HepG2 (cell line): ENCODE data around the gene PTPN5. TPM values are rescaled to one million over a fixed set of nuclear protein-coding genes. Genes with fewer than 3 reads are reported as not detected.

Experiments
- ATAC-seq: fragments of 200-7000 bp; cut with Tn5 transposase; 3 replicates; pipeline ENCODE4 v1.9.1; 2020; ENCODE audit warnings: mild to moderate bottlenecking, moderate library complexity
- BruUV-seq: library from RNA; stranded (reverse); fragments of 400-500 nt; replicated peaks from 2 replicates; lab custom pipeline; 2021; lab: Mats Ljungman, UMichigan
- CTCF ChIA-PET: fragments of 300-600 bp; formaldehyde crosslinking; extraction: SDS; loops from one replicate; lab custom pipeline; 2021; ENCODE audit warnings: low total read pairs, inconsistent platforms, low intra/inter-chr PET ratio; lab: Yijun Ruan, JAX
- POLR2A ChIA-PET: fragments of 350-600 bp; sonication (Branson Sonifier 250); formaldehyde crosslinking; loops from one replicate; lab custom pipeline; 2020; ENCODE audit warnings: antibody characterized with exemption, inconsistent platforms; lab: Yijun Ruan, JAX
- DNase-seq: peaks from one replicate; pipeline ENCODE4 v3.0.0-alpha.2; 2015; ENCODE audit warnings: low spot score
- FAIRE-seq: peaks from 3 replicates; lab custom pipeline; 2011; peaks lifted over from hg19 to GRCh38; lab: Jason Lieb, UNC
- H2AFZ ChIP-seq: one replicate; pipeline ENCODE4 v1.6.1; 2011; ENCODE audit warnings: low read length, inconsistent platforms
- H3K27ac ChIP-seq: fragments of 300-600 bp; 3 replicates; pipeline ENCODE4 v1.8.0; 2011; ENCODE audit warnings: mixed run types, mild to moderate bottlenecking, mixed read lengths, low read length, inconsistent platforms; ENCODE audit not compliant: insufficient read depth; ENCODE audit errors: extremely low read length
- H3K27me3 ChIP-seq, 2 experiments: fragments of 200-600 bp in 1 of 2; 2 replicates in 1 of 2; 3 replicates in 1 of 2; pipeline versions ENCODE4 v1.6.0 to v1.8.0; 2011; ENCODE audit warnings: low read length in 2 of 2, mild to moderate bottlenecking in 2 of 2, moderate library complexity in 2 of 2, inconsistent platforms in 1 of 2; ENCODE audit not compliant: insufficient read depth in 2 of 2, control insufficient read depth in 1 of 2
- H3K36me3 ChIP-seq, 2 experiments: fragments of 200-600 bp in 1 of 2; replicated peaks in 1 of 2; 2 replicates in 1 of 2; 3 replicates in 1 of 2; pipeline versions ENCODE4 v1.5.1 to v1.8.0; 2011; ENCODE audit warnings: low read length in 2 of 2, inconsistent platforms in 1 of 2; ENCODE audit not compliant: insufficient read depth in 2 of 2, control insufficient read depth in 1 of 2
- H3K4me1 ChIP-seq: 2 replicates; pipeline ENCODE4 v1.5.1; 2012; ENCODE audit warnings: low read length, inconsistent platforms; ENCODE audit not compliant: insufficient read depth
- H3K4me2 ChIP-seq: 2 replicates; pipeline ENCODE4 v1.6.0; 2011; ENCODE audit warnings: low read depth, low read length, inconsistent platforms
- H3K4me3 ChIP-seq, 3 experiments: fragments of 200-600 bp in 1 of 3; sonication (generic), shearing (Covaris generic) in 1 of 3; replicated peaks in 1 of 3; 2 replicates each; pipeline ENCODE4 v1.5.1; 2011 to 2016; ENCODE audit warnings: low read length in 3 of 3, inconsistent platforms in 2 of 3, low read depth in 2 of 3, mild to moderate bottlenecking in 2 of 3, control low read depth in 1 of 3, mixed read lengths in 1 of 3; ENCODE audit not compliant: insufficient read depth in 1 of 3
- H3K79me2 ChIP-seq: one replicate; pipeline ENCODE4 v1.6.1; 2011; ENCODE audit warnings: low read length, inconsistent platforms; ENCODE audit not compliant: insufficient read depth
- H3K9ac ChIP-seq: 2 replicates; pipeline ENCODE4 v1.6.0; 2011; ENCODE audit warnings: mild to moderate bottlenecking, low read depth, low read length, inconsistent platforms; ENCODE audit not compliant: insufficient read depth
- H3K9me3 ChIP-seq: 2 replicates; pipeline ENCODE4 v1.5.1; 2012; ENCODE audit warnings: mild to moderate bottlenecking, low read length
- H4K20me1 ChIP-seq: 2 replicates; pipeline ENCODE4 v1.6.0; 2011; ENCODE audit warnings: inconsistent platforms, mild to moderate bottlenecking, low read length, moderate library complexity; ENCODE audit not compliant: insufficient read depth
- BCLAF1 ChIP-seq: fragments of 450-650 bp; IDR thresholded peaks from 2 replicates; pipeline ENCODE4 v1.6.1; 2017; ENCODE audit warnings: mild to moderate bottlenecking
- DPF2 ChIP-seq: sonication (generic); formaldehyde crosslinking; IDR thresholded peaks from 2 replicates; pipeline ENCODE4 v1.4.0; 2020; ENCODE audit warnings: mild to moderate bottlenecking, low read depth, missing genetic modification reagents, borderline replicate concordance
- HNF1A ChIP-seq, 2 experiments: sonication (generic) in 1 of 2; formaldehyde crosslinking in 1 of 2; IDR thresholded peaks; 2 replicates each; pipeline versions ENCODE4 v1.4.0 to v1.6.1; 2016 to 2020; ENCODE audit warnings: borderline replicate concordance in 1 of 2, low read depth in 1 of 2, mild to moderate bottlenecking in 1 of 2, missing genetic modification reagents in 1 of 2
- JUNB ChIP-seq: sonication (generic); formaldehyde crosslinking; IDR thresholded peaks from 2 replicates; pipeline ENCODE4 v1.8.0; 2022; ENCODE audit warnings: missing genetic modification reagents, mild to moderate bottlenecking, borderline replicate concordance
- POLR2A ChIP-seq, 2 experiments: IDR thresholded peaks; 2 replicates each; pipeline ENCODE4 v1.6.1; 2011; ENCODE audit warnings: low read depth in 2 of 2, low read length in 2 of 2, mild to moderate bottlenecking in 1 of 2, moderate library complexity in 1 of 2; ENCODE audit not compliant: insufficient read depth in 1 of 2
- RBM22 ChIP-seq: fragments of 200-400 bp; formaldehyde crosslinking; optimal IDR thresholded peaks from 2 replicates; pipeline ENCODE3; 2017; ENCODE audit warnings: mild to moderate bottlenecking, low read length, moderate library complexity
- TSC22D2 ChIP-seq: sonication (generic); formaldehyde crosslinking; IDR thresholded peaks from 2 replicates; pipeline ENCODE4 v1.5.1; 2020; ENCODE audit warnings: missing genetic modification reagents, mild to moderate bottlenecking, borderline replicate concordance
- ZC3H13 ChIP-seq: sonication (generic); formaldehyde crosslinking; IDR thresholded peaks from 2 replicates; pipeline ENCODE4 v1.8.1; 2023; ENCODE audit warnings: mild to moderate bottlenecking, missing genetic modification reagents, moderate library complexity
- ZFP62 ChIP-seq: sonication (generic); formaldehyde crosslinking; IDR thresholded peaks from 2 replicates; pipeline ENCODE4 v1.4.0; 2020; ENCODE audit warnings: missing genetic modification reagents
- ZMYM3 ChIP-seq: sonication (generic); formaldehyde crosslinking; IDR thresholded peaks from 2 replicates; pipeline ENCODE4 v1.5.1; 2020; ENCODE audit warnings: mild to moderate bottlenecking, missing genetic modification reagents
- ZNF44 ChIP-seq: sonication (generic); formaldehyde crosslinking; IDR thresholded peaks from 2 replicates; pipeline ENCODE4 v1.5.1; 2020; ENCODE audit warnings: mild to moderate bottlenecking, missing genetic modification reagents
- ZNF512 ChIP-seq: sonication (generic); formaldehyde crosslinking; IDR thresholded peaks from 2 replicates; pipeline ENCODE4 v1.4.0; 2020; ENCODE audit warnings: mild to moderate bottlenecking, missing genetic modification reagents
- ZNF674 ChIP-seq: sonication (generic); formaldehyde crosslinking; IDR thresholded peaks from 2 replicates; pipeline ENCODE4 v1.5.0; 2020; ENCODE audit warnings: low read depth, mild to moderate bottlenecking, missing genetic modification reagents
- ZNF740 ChIP-seq: sonication (generic); formaldehyde crosslinking; IDR thresholded peaks from 2 replicates; pipeline ENCODE4 v1.4.0; 2020; ENCODE audit warnings: missing genetic modification reagents
- WGBS: methylation state at CpG from one replicate; pipeline ENCODE4 v1.1.6; 2017; ENCODE audit warnings: low lambda C conversion rate; 5-methylcytosine and 5-hydroxymethylcytosine counted together
- in situ Hi-C: cut with HindIII; loops from 2 replicates; pipeline ENCODE4 v1.10.0; 2017; ENCODE audit warnings: low pct_unique_long_range_greater_than_20kb; ENCODE audit not compliant: extremely low pct_ligation_motif_present
- intact Hi-C: fragments of 100-400 bp; cut with micrococcal nuclease; formaldehyde crosslinking; loops from one replicate; pipeline ENCODE4 v1.10.0; 2022; ENCODE audit not compliant: unreplicated experiment
- polyA plus RNA-seq, 8 experiments: library from polyadenylated mRNA; depleted of rRNA in 3 of 8; stranded (reverse) in 7 of 8; unstranded in 1 of 8; fragments of >200 nt; fragmentation: Illumina TruSeq in 4 of 8; extraction: Trizol in 4 of 8; gene quantifications; 2 replicates each; pipeline versions ENCODE4 v1.2.1 to v1.2.3, GENCODE V29; 2011 to 2016; ENCODE audit warnings: low read depth in 4 of 8, missing spikeins in 1 of 8, mixed read lengths in 1 of 8; ENCODE audit not compliant: insufficient read depth in 1 of 8
- total RNA-seq, 5 experiments: library from RNA; depleted of rRNA; stranded (reverse); fragments of >200 nt; fragmentation: Illumina TruSeq; extraction: Trizol; gene quantifications; 2 replicates each; pipeline ENCODE4 v1.2.3, GENCODE V29; 2016; ENCODE audit warnings: low read depth in 1 of 5

Gene PTPN5
- total and polyA plus RNA-seq, 2 of the 13 experiments (the other 11 are each of a cell fraction or from before 2014, with no cell fraction given) = not detected

GRCh38 chr11:18789942-18790341 lies 1.7 kb downstream of the PTPN5 start (continued):
- TF ChIP-seq BCLAF1 = no peak
- no peak for TF ChIP-seq RBM22
- no peak for TF ChIP-seq ZNF512 (CRISPR knock-in tag)
- no peak for TF ChIP-seq ZFP62 (CRISPR knock-in tag)

GRCh38 chr11:18785411-18785810 lies 6.2 kb downstream of the PTPN5 start:
- Histone ChIP-seq H3K9ac (no peak overlapping the region), H3K27ac (no peak overlapping the region), H3K4me2 (no peak overlapping the region), H2AFZ (no peak overlapping the region), H4K20me1 (no peaks in the 10 kb centered on the region), H3K4me1 (no peaks in the 10 kb centered on the region), H3K9me3 (no peaks in the 10 kb centered on the region), H3K79me2 (no peaks in the 10 kb centered on the region), H3K36me3 (no peaks in the 10 kb centered on the region), H3K4me3 (no peak overlapping the region), H3K27me3 (peaks cover 0 to 19% of the 10 kb centered on the region in 2 experiments; a peak in 3 of 5 replicates)
- FAIRE-seq = no peak
- in situ Hi-C loops = no loop called here
- BruUV-seq = no TSS peak
- ChIA-PET POLR2A (no interaction called here), CTCF (no interaction called here)
- intact Hi-C loops = no loop called here
- no peak for TF ChIP-seq ZMYM3 (CRISPR knock-in tag)
- no peak for TF ChIP-seq ZNF740 (CRISPR knock-in tag)
- no peak for TF ChIP-seq JUNB (CRISPR knock-in tag)
- TF ChIP-seq ZNF674 (CRISPR knock-in tag) = no peak
- TF ChIP-seq POLR2A (IDR thresholded peaks at IDR 0.05; ENCODE audit: insufficient read depth in 1 of 2, low read depth in 2 of 2, low read length in 2 of 2) = no peak
- no peak for TF ChIP-seq ZNF44 (CRISPR knock-in tag)
- TF ChIP-seq HNF1A (IDR thresholded peaks at IDR 0.05; ENCODE audit: low read depth) = no peak
- no peak for TF ChIP-seq HNF1A (CRISPR knock-in tag; IDR thresholded peaks at IDR 0.05; ENCODE audit: borderline replicate concordance)
- no peak for TF ChIP-seq DPF2 (CRISPR knock-in tag)
- no peak for TF ChIP-seq TSC22D2
- TF ChIP-seq ZC3H13 (CRISPR knock-in tag) = no peak
- no peak for ATAC-seq
- no peak for DNase-seq
- 66% methylated on average over 4 of the region's 4 CpGs for WGBS
